ENCODE measurements around the gene HSDL2.

DNA sequence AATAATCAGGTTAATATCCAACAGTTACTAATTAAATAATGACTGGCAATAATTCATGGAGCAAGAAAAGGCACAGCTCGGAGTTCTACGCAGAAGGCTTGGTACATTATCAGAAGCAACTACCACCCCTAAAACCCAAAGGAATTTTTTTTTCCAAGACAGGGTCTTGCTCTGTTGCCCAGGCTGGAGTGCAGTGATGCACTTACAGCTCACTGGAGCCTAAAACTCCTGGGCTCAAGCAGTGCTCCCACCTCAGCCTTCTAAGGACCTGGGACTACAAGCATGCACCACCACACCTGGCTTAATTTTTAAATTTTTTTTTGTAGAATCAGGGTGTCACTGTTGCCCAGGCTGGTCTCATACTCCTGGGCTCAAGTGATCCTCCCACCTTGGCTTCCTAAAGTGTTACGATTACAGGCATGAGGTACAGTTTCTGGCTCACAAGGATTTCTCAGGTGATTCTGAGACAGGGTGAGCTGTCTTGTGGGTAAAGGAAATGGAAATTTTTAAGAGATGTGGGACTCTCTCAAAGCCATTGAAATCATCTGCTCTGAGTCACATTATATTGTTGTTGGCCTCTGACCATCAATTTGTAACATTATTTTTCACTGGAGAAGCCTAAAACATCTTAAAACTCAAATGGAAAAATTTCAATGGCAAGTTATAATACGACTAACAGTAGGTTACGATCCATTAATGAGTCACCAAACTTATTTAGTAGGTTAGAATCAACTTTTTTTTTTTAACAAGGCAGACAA, 19.7 kb upstream of the HSDL2 start:
- TF ChIP-seq CTCF (IDR thresholded peaks at IDR 0.05) = no peak
- TF ChIP-seq POLR2A (IDR thresholded peaks at IDR 0.05) = no peak

All from testis (tissue), 2 donors.